Left lobe of liver (tissue), 2 donors: ENCODE results near the gene PRKCH. TPM values are rescaled to one million over a fixed set of nuclear protein-coding genes. Genes with fewer than 3 reads are reported as not detected.

ENCODE experiments used
- ATAC-seq: fragments of 200-7000 bp; cut with Tn5 transposase; one replicate; pipeline ENCODE4 v1.9.1; 2020; ENCODE audit warnings: mild to moderate bottlenecking, moderate library complexity
- DNase-seq: peaks from one replicate; pipeline ENCODE4 v3.0.0-alpha.2; 2020; ENCODE audit warnings: low spot score
- total RNA-seq: library from RNA; stranded (reverse); gene quantifications from one replicate; pipeline ENCODE4 v1.2.1, GENCODE V29; 2021
- donor health status: DM: no; HTN: no; CAD: no; lungs with moderate emphysema.
- donor health status: DM: no; HTN: yes; CAD: no.

The PRKCH gene
- total RNA-seq, 1 donor from 2014 or later = 6.4 TPM

- peak; percentile 59 for DNase-seq
These were observed 240.4 kb downstream of the PRKCH start for GRCh38 chr14:61561657-61562276.

GRCh38 chr14:61562321-61563161 is 241.2 kb downstream of the PRKCH start:
- ATAC-seq (no peak), DNase-seq (no peak)

More at GRCh38 chr14:61561657-61562276, 240.4 kb downstream of the PRKCH start:
- ATAC-seq = peak; percentile 68

GRCh38 chr14:61563162-61563511 is 241.8 kb downstream of the PRKCH start:
- no peak for ATAC-seq
- no peak for DNase-seq

GRCh38 chr14:61563880-61564617 is 242.7 kb downstream of the PRKCH start:
- ATAC-seq (no peak), DNase-seq (no peak)

- no peak for DNase-seq
- ATAC-seq = no peak
These were observed 243.3 kb downstream of the PRKCH start for GRCh38 chr14:61564618-61565091.

GRCh38 chr14:61565181-61565580 is 243.8 kb downstream of the PRKCH start:
- DNase-seq (no peak), ATAC-seq (no peak)

GRCh38 chr14:61565836-61566536 is 244.6 kb downstream of the PRKCH start:
- ATAC-seq = no peak
- DNase-seq = no peak

GRCh38 chr14:61566537-61567225 is 245.3 kb downstream of the PRKCH start:
- ATAC-seq = no peak
- no peak for DNase-seq

GRCh38 chr14:61567838-61568571 is 246.6 kb downstream of the PRKCH start:
- no peak for DNase-seq
- peak; percentile 25 for ATAC-seq

GRCh38 chr14:61568572-61569011 is 247.2 kb downstream of the PRKCH start:
- DNase-seq (peak; percentile 76), ATAC-seq (peak; percentile 97)

- ATAC-seq (no peak), DNase-seq (no peak)
These were observed 247.9 kb downstream of the PRKCH start for GRCh38 chr14:61569308-61569707.

- ATAC-seq = no peak
These were observed 248.6 kb downstream of the PRKCH start for GRCh38 chr14:61569812-61570548.

GRCh38 chr14:61570549-61571290 is 249.3 kb downstream of the PRKCH start:
- DNase-seq = no peak
- no peak for ATAC-seq

More at GRCh38 chr14:61569812-61570548, 248.6 kb downstream of the PRKCH start:
- DNase-seq = no peak

GRCh38 chr14:61571917-61572316 is 250.5 kb downstream of the PRKCH start:
- DNase-seq (no peak), ATAC-seq (no peak)

- ATAC-seq = no peak
- DNase-seq = no peak
These were observed 251.9 kb downstream of the PRKCH start for GRCh38 chr14:61573321-61573720.

- DNase-seq = no peak
- ATAC-seq = peak; percentile 61
These were observed 252.6 kb downstream of the PRKCH start for GRCh38 chr14:61573748-61574513.

- DNase-seq (no peak), ATAC-seq (peak; percentile 87)
These were observed 253.1 kb downstream of the PRKCH start for GRCh38 chr14:61574514-61574807.

GRCh38 chr14:61575126-61575525 is 253.7 kb downstream of the PRKCH start:
- no peak for DNase-seq
- ATAC-seq = no peak
